AG09319 (cell line): Measurements from ENCODE around the gene THADA.

Experiments used
- DNase-seq: peaks from one replicate; pipeline ENCODE4 v3.0.0-alpha.2; 2010; ENCODE audit warnings: low read depth; ENCODE audit errors: extremely low read depth
- TF ChIP-seq, protein P1 (sequence below): IDR thresholded peaks from 2 replicates; pipeline ENCODE4 v1.5.1; 2011; ENCODE audit warnings: low read depth, mild to moderate bottlenecking, inconsistent platforms, low read length, moderate library complexity

The THADA gene

DNA sequence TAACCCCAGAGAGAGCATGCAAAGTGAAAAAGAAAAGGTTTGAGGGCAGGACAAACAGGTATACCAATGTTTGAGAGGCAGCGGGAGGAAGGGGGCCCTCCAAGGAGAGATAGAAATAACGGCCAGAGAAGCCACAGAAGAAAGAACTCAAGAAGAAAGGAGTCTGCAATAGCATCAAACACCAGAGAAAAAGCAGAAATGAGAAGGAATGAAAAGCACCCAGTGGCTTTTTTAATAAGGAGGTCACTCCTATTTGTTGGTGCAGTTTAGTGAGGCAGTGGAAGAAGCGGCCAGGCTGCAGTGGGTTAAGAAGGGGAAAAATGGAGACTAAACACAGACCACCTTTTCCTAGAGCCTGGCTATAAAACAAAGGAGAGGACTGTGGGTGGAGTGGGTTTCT lies 177.2 kb downstream of the THADA start:
- TF ChIP-seq, protein P1, sequence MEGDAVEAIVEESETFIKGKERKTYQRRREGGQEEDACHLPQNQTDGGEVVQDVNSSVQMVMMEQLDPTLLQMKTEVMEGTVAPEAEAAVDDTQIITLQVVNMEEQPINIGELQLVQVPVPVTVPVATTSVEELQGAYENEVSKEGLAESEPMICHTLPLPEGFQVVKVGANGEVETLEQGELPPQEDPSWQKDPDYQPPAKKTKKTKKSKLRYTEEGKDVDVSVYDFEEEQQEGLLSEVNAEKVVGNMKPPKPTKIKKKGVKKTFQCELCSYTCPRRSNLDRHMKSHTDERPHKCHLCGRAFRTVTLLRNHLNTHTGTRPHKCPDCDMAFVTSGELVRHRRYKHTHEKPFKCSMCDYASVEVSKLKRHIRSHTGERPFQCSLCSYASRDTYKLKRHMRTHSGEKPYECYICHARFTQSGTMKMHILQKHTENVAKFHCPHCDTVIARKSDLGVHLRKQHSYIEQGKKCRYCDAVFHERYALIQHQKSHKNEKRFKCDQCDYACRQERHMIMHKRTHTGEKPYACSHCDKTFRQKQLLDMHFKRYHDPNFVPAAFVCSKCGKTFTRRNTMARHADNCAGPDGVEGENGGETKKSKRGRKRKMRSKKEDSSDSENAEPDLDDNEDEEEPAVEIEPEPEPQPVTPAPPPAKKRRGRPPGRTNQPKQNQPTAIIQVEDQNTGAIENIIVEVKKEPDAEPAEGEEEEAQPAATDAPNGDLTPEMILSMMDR, result no peak
- no peak for DNase-seq

DNA sequence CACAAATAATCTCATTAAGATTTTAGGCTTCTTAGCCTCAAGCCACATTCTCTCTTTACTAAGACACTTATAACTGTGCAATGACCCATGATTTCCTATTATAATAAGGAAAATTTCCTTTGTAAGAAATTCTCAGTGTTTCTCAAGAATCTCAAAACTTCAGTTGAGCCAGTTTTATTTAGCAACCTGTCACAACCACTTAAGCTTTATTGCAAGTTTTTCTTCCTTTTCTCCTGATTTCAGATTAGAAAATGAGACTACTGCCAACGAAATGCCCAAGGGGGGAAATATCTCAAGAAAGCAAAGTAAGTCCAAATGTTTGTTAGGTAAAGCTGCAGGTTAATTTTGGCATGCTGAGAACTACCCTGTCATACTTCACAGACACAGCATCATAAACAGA lies 178.5 kb downstream of the THADA start:
- TF ChIP-seq, protein P1, result no peak
- peak; percentile 54 for DNase-seq

DNA sequence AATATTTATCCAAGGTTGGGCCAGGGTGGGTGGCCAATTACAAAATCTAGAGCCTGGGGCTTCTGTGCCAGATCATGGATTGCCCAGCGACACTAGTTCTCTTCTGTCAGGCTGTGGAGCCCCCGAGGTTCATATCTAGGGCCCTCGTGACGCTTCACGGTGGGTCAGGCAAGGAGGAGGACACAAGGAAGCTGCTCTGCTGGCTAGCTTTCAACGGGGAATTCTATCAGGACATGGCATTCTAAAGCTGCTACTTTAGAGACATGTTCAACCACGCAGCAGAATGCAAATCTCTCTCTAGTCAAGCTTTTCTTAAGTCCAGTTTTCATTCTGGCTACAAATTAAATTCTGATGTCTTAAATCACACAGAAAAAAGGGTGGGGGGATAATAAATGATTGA lies 180.2 kb downstream of the THADA start:
- no peak for DNase-seq
- TF ChIP-seq, protein P1, result no peak

DNA sequence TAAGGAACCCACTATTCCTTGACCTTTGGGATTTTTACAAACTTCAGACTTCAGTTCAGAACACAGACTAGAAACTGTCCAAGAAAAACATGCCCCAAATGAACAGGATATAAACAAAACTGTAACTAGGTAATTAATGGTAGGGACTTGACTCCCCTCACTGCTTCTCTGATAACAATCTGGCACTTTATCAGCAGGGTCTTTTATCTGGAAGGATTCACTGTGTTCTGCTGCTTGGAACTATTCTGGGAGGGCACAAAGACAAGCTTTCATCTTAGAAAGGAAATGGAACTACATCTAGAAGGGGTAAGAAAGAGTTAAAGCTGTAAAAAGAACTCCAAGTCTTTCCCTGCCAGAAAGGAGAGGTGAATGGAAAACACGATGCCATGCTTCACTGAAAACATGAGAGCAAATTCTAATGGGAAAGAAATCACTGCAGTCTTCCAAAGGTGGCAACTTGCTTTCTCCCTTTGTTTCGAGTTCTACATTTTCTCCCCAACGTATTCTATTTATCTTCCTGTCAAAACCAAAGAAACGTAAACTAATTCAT lies 181.2 kb downstream of the THADA start:
- TF ChIP-seq, protein P1, result no peak
- no peak for DNase-seq

DNA sequence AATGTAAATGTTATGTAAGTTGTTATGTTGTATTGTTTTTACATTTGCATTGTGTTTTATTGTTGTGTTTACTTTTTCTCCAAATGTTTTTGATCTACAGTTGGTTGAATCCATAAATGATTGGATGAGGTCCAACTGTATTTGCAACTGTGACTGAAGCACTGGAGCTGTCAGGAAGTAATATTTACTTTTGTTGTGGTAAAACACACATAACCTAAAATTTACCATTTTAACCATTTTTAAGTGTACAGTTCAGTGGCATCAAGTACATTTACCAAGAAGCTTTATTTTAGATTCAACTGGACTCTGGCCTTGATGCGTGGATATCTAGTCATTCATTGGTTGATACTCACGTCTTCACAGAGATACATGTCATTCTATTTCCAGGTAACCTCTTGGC lies 181.8 kb downstream of the THADA start:
- DNase-seq, result no peak
- TF ChIP-seq, protein P1, result no peak

DNA sequence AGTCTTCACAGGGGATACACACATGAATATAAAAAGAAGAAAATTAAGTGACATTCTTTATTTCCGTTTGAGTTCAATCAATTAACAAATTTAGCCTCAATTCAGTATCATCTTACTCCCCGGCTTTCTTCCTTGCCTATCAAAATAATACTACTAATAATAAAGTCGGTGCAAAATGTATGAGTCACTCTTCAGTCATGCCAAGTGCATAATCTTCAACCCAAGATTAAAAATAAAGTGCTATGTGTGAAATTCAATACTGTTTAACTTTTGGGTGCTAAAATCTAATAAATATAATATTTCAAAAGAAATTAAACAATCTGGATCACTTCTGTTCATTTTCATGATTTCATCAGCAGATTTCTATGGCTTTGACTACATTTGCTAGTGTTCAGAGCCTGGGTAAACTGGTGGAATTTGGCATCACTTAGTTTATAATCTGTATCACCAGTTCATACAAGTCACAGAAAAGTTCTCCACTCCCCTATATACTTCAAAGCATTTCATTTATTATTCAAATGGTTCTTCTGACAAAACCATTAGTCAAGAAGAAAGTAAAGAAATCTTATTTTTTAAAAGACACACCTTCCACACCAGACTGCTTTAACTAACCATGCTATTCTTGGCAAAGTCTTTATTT lies 183.6 kb downstream of the THADA start:
- no peak for DNase-seq
- TF ChIP-seq, protein P1, result no peak

DNA sequence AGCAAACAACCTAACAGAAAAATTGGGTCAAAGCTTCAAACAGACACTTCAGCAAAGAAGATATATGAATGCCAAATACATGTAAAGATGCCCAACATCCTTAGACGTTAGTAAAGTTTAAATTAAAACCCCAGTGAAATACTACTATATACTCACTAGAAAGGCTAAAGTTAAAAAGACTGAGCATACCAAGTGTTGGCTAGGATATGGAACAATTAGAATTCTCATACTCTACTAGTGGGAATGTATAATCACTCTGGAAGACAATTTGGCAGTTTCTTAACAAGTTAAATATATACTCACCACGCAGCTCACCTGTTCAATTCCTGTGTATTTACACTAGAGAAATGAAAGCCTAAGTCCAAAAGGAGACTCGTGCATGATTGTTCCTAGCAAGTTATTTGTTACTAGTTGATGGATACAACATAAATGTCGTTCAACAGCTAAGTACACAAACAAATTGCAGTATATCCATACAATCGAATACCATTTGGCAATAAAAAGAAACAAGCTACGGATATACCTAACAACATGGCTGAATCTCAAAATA lies 185.7 kb downstream of the THADA start:
- TF ChIP-seq, protein P1, result no peak
- no peak for DNase-seq
